ENCODE measurements around the gene BANP.
A peak's percentile ranks its signal among the peaks of the same experiment; 100 is the strongest.
"Not testable (repeated sequence)": the region's sequence is repeated elsewhere in the genome, so short reads cannot be mapped to it uniquely, and the experiment has no call there.

Gene BANP

GRCh38 chr16:88086571-88087516 is 135.6 kb downstream of the BANP start:
- peak; percentile 22 for DNase-seq (ENCODE audit: low spot score)
- TF ChIP-seq CTCF (IDR thresholded peaks at IDR 0.05; ENCODE audit: extremely low read depth, insufficient read depth, missing control alignments): no peak
- in situ Hi-C loops (cut with MboI; ENCODE audit: low pct_unique_long_range_greater_than_20kb, low sequenced_read_pairs, unreplicated experiment): no loop called here

GRCh38 chr16:88087517-88087877 is 136.3 kb downstream of the BANP start:
- DNase-seq (ENCODE audit: low spot score): peak; percentile 27
- TF ChIP-seq CTCF (IDR thresholded peaks at IDR 0.05; ENCODE audit: extremely low read depth, insufficient read depth, missing control alignments): no peak
- in situ Hi-C loops (cut with MboI; ENCODE audit: low pct_unique_long_range_greater_than_20kb, low sequenced_read_pairs, unreplicated experiment): no loop called here

- in situ Hi-C loops (cut with MboI; ENCODE audit: low pct_unique_long_range_greater_than_20kb, low sequenced_read_pairs, unreplicated experiment): no loop called here
- TF ChIP-seq CTCF (IDR thresholded peaks at IDR 0.05; ENCODE audit: extremely low read depth, insufficient read depth, missing control alignments): no peak
- DNase-seq (ENCODE audit: low spot score): no peak
Observed at GRCh38 chr16:88088161-88088581, 136.9 kb downstream of the BANP start.

- in situ Hi-C loops (cut with MboI; ENCODE audit: low pct_unique_long_range_greater_than_20kb, low sequenced_read_pairs, unreplicated experiment); DNase-seq (ENCODE audit: low spot score): not testable (repeated sequence)
Observed at GRCh38 chr16:88088611-88089010, 137.4 kb downstream of the BANP start.

GRCh38 chr16:88089071-88089470 is 137.8 kb downstream of the BANP start:
- in situ Hi-C loops (cut with MboI; ENCODE audit: low pct_unique_long_range_greater_than_20kb, low sequenced_read_pairs, unreplicated experiment); DNase-seq (ENCODE audit: low spot score): not testable (repeated sequence)

GRCh38 chr16:88089632-88090376 is 138.6 kb downstream of the BANP start:
- not testable (repeated sequence) for DNase-seq (ENCODE audit: low spot score)

GRCh38 chr16:88090377-88091175 is 139.3 kb downstream of the BANP start:
- DNase-seq (ENCODE audit: low spot score); in situ Hi-C loops (cut with MboI; ENCODE audit: low pct_unique_long_range_greater_than_20kb, low sequenced_read_pairs, unreplicated experiment): not testable (repeated sequence)

More at GRCh38 chr16:88089632-88090376, 138.6 kb downstream of the BANP start:
- in situ Hi-C loops (cut with MboI; ENCODE audit: low pct_unique_long_range_greater_than_20kb, low sequenced_read_pairs, unreplicated experiment): not testable (repeated sequence)

- DNase-seq (ENCODE audit: low spot score); in situ Hi-C loops (cut with MboI; ENCODE audit: low pct_unique_long_range_greater_than_20kb, low sequenced_read_pairs, unreplicated experiment): not testable (repeated sequence)
Observed at GRCh38 chr16:88091221-88091971, 140.2 kb downstream of the BANP start.

GRCh38 chr16:88091972-88092302 is 140.7 kb downstream of the BANP start:
- in situ Hi-C loops (cut with MboI; ENCODE audit: low pct_unique_long_range_greater_than_20kb, low sequenced_read_pairs, unreplicated experiment); DNase-seq (ENCODE audit: low spot score): not testable (repeated sequence)

GRCh38 chr16:88092791-88093555 is 141.7 kb downstream of the BANP start:
- in situ Hi-C loops (cut with MboI; ENCODE audit: low pct_unique_long_range_greater_than_20kb, low sequenced_read_pairs, unreplicated experiment); DNase-seq (ENCODE audit: low spot score): not testable (repeated sequence)

GRCh38 chr16:88093556-88094252 is 142.5 kb downstream of the BANP start:
- DNase-seq (ENCODE audit: low spot score); in situ Hi-C loops (cut with MboI; ENCODE audit: low pct_unique_long_range_greater_than_20kb, low sequenced_read_pairs, unreplicated experiment): not testable (repeated sequence)

- DNase-seq (ENCODE audit: low spot score); in situ Hi-C loops (cut with MboI; ENCODE audit: low pct_unique_long_range_greater_than_20kb, low sequenced_read_pairs, unreplicated experiment): not testable (repeated sequence)
Observed at GRCh38 chr16:88094253-88094575, 143.0 kb downstream of the BANP start.

All from GM13977 (cell line).